Measurements from ENCODE around the gene HIVEP2.

The HIVEP2 gene

GRCh38 chr6:142946181-142946923 lies 1.4 kb upstream of the HIVEP2 start:
- peak; percentile 81 for DNase-seq (ENCODE audit: low read depth, low spot score)

- DNase-seq (ENCODE audit: low read depth, low spot score): peak; percentile 22
These were observed 637 bp upstream of the HIVEP2 start for GRCh38 chr6:142945446-142946180.

- DNase-seq (ENCODE audit: low read depth, low spot score): peak; percentile 85
These were observed 590 bp downstream of the HIVEP2 start for GRCh38 chr6:142944124-142945048.

GRCh38 chr6:142943711-142944123 lies 1.3 kb downstream of the HIVEP2 start:
- no peak for DNase-seq (ENCODE audit: low read depth, low spot score)

- no peak for DNase-seq (ENCODE audit: low read depth, low spot score)
These were observed 2.2 kb downstream of the HIVEP2 start for GRCh38 chr6:142942805-142943227.

- no peak for DNase-seq (ENCODE audit: low read depth, low spot score)
These were observed 2.7 kb downstream of the HIVEP2 start for GRCh38 chr6:142942238-142942637.

- no peak for DNase-seq (ENCODE audit: low read depth, low spot score)
These were observed 4.0 kb downstream of the HIVEP2 start for GRCh38 chr6:142941018-142941417.

- no peak for DNase-seq (ENCODE audit: low read depth, low spot score)
These were observed 4.5 kb downstream of the HIVEP2 start for GRCh38 chr6:142940487-142940886.

GRCh38 chr6:142938510-142938909 lies 6.5 kb downstream of the HIVEP2 start:
- DNase-seq (ENCODE audit: low read depth, low spot score): no peak

- DNase-seq (ENCODE audit: low read depth, low spot score): no peak
These were observed 7.0 kb downstream of the HIVEP2 start for GRCh38 chr6:142937986-142938385.

GRCh38 chr6:142935553-142936517 lies 9.1 kb downstream of the HIVEP2 start:
- no peak for DNase-seq (ENCODE audit: low read depth, low spot score)

GRCh38 chr6:142934599-142934998 lies 10.4 kb downstream of the HIVEP2 start:
- DNase-seq (ENCODE audit: low read depth, low spot score): no peak

GRCh38 chr6:142934106-142934505 lies 10.9 kb downstream of the HIVEP2 start:
- DNase-seq (ENCODE audit: low read depth, low spot score): no peak

- no peak for DNase-seq (ENCODE audit: low read depth, low spot score)
These were observed 11.3 kb downstream of the HIVEP2 start for GRCh38 chr6:142933701-142934100.

GRCh38 chr6:142932889-142933288 lies 12.1 kb downstream of the HIVEP2 start:
- no peak for DNase-seq (ENCODE audit: low read depth, low spot score)

GRCh38 chr6:142929751-142930358 lies 15.1 kb downstream of the HIVEP2 start:
- DNase-seq (ENCODE audit: low read depth, low spot score): no peak

- DNase-seq (ENCODE audit: low read depth, low spot score): no peak
These were observed 17.1 kb downstream of the HIVEP2 start for GRCh38 chr6:142927904-142928303.

GRCh38 chr6:142927271-142927580 lies 17.8 kb downstream of the HIVEP2 start:
- no peak for DNase-seq (ENCODE audit: low read depth, low spot score)

- peak; percentile 44 for DNase-seq (ENCODE audit: low read depth, low spot score)
These were observed 18.3 kb downstream of the HIVEP2 start for GRCh38 chr6:142926494-142927270.

- DNase-seq (ENCODE audit: low read depth, low spot score): no peak
These were observed 18.8 kb downstream of the HIVEP2 start for GRCh38 chr6:142926177-142926493.
